Measurements from ENCODE around the gene CFAP410. TPM values are rescaled to one million over a fixed set of nuclear protein-coding genes. Genes with fewer than 3 reads are reported as not detected.
A peak's percentile ranks its signal among the peaks of the same experiment; 100 is the strongest.

CFAP410 gene
- total and polyA plus RNA-seq, 8 donors: 16.5 to 31.5 (median 21.1) TPM

DNA sequence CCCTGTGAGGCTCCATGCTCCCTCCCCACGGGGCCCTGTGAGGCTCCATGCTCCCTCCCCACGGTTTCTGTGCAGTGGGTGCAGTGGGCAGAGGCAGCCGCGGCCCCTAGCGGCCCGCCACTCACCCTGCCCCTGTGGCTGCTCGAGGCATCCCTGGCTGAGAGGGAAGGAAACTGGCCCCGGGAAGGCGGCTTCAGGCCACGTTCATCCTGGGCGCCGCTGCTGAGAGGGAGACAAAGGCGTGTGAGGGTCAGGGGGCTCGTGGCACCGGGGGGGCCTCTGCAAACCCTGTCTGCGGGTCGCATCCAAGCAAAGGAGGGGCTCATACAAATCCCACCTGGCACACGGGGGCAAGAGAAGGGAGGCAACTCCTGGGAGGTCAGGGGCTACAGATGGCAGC, 8.5 kb downstream of the CFAP410 start:
- H3K36me3 ChIP-seq: peaks cover 0 to 56% of the 10 kb centered on the region in 2 donors

DNA sequence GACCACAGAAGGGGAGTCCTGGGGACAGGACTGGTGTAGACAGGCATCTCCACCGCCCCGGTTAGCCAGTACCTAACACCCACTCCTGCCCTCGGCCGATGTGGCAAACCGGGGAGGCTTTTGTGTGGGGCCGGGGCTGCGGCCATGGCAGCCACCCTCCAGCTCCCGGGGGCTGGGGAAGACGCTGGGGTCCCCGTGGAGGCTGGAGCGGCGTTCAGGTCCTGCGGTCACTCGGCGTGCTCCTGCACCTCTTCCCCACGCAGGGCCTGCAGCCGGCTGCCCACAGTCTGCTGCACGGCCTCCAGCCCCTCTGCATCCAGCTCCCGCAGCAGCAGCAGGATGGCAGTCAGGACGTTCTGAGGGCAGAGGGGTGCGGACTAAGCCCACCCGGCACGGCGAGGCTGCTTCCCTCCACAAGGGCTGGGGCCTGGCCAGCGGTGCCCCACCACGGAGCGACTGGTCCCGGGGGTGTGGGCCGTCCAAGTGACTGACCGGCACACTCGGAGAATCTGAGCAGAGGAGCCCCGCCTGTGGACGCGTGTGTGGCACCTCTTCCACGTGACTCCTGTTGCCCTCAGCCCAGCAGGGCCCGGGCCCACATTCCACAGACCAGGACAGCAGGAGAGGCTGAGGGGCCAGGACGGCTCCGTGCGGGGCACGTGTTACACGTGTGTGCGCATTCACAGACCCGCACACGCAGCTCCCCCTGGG, 9.1 kb downstream of the CFAP410 start:
- TF ChIP-seq, protein P1, sequence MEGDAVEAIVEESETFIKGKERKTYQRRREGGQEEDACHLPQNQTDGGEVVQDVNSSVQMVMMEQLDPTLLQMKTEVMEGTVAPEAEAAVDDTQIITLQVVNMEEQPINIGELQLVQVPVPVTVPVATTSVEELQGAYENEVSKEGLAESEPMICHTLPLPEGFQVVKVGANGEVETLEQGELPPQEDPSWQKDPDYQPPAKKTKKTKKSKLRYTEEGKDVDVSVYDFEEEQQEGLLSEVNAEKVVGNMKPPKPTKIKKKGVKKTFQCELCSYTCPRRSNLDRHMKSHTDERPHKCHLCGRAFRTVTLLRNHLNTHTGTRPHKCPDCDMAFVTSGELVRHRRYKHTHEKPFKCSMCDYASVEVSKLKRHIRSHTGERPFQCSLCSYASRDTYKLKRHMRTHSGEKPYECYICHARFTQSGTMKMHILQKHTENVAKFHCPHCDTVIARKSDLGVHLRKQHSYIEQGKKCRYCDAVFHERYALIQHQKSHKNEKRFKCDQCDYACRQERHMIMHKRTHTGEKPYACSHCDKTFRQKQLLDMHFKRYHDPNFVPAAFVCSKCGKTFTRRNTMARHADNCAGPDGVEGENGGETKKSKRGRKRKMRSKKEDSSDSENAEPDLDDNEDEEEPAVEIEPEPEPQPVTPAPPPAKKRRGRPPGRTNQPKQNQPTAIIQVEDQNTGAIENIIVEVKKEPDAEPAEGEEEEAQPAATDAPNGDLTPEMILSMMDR (IDR thresholded peaks at IDR 0.05): no peak
- no peaks in the 10 kb centered on the region for H3K9me3 ChIP-seq
- DNase-seq (peak in 1 of 4 donors; percentile 77), ATAC-seq (no peak)
- H3K27me3 ChIP-seq: no peaks in the 10 kb centered on the region
- intact Hi-C loops (cut with DNase I): no loop called here
- no peak overlapping the region for H3K4me3 ChIP-seq
- no peak overlapping the region for H3K27ac ChIP-seq
- peaks cover 0 to 56% of the 10 kb centered on the region in 2 donors for H3K36me3 ChIP-seq
- peaks cover 0 to 4% of the 10 kb centered on the region in 2 donors for H3K4me1 ChIP-seq

More for the DNA sequence above, 8.5 kb downstream of the CFAP410 start:
- Histone ChIP-seq H3K27ac (no peak overlapping the region), H3K9me3 (no peaks in the 10 kb centered on the region), H3K4me1 (peaks cover 0 to 4% of the 10 kb centered on the region in 2 donors), H3K4me3 (no peak overlapping the region), H3K27me3 (no peaks in the 10 kb centered on the region)
- TF ChIP-seq, protein P1 (IDR thresholded peaks at IDR 0.05): no peak
- DNase-seq (peak in 1 of 4 donors; percentile 65), ATAC-seq (no peak)
- intact Hi-C loops (cut with DNase I): no loop called here

DNA sequence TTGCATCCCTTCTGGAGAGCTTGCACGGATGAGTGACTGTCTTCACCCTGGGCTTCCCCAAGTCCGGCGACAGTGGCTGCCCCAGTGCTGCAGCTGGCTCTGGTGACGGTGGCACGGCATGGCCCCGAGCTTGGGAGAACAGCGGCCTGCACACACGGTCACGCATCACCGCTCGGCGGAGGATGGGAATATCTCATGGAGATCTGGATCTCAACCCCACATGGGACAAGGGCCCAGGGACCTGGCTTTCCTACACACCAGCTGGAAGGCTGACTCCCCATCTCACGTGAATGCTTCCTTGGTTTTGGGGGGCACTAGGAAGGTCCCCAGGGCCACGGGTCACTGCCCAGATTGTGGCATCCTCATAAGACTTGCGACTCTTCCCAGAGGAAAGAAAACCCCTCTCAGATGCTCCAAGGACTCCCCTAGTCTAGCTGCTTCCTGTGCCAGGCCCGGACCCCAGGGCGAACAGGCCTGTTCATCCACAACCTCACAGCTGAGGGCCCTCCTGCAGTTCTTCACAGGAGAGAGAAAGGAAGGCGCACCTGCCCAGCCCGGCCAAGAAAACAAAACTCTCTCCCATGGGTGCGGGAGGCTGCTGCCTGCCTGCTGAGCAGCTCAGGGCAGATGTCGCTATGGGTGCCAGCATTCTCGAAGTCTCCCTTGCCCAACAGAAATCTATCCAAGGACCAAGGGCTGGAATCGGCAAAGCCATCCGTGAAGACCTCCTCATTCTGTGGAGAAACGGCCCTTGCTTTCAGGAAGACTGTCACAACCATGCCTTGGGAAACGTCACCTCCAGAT, 9.9 kb downstream of the CFAP410 start:
- no peak overlapping the region for H3K27ac ChIP-seq
- peaks cover 0 to 62% of the 10 kb centered on the region in 2 donors for H3K36me3 ChIP-seq
- TF ChIP-seq, protein P1 (IDR thresholded peaks at IDR 0.05): no peak
- H3K9me3 ChIP-seq: no peaks in the 10 kb centered on the region
- intact Hi-C loops (cut with DNase I): no loop called here
- DNase-seq: peak in 1 of 4 donors; percentile 74
- peaks cover 0 to 4% of the 10 kb centered on the region in 2 donors for H3K4me1 ChIP-seq
- no peak overlapping the region for H3K4me3 ChIP-seq
- no peak for ATAC-seq
- H3K27me3 ChIP-seq: no peaks in the 10 kb centered on the region

DNA sequence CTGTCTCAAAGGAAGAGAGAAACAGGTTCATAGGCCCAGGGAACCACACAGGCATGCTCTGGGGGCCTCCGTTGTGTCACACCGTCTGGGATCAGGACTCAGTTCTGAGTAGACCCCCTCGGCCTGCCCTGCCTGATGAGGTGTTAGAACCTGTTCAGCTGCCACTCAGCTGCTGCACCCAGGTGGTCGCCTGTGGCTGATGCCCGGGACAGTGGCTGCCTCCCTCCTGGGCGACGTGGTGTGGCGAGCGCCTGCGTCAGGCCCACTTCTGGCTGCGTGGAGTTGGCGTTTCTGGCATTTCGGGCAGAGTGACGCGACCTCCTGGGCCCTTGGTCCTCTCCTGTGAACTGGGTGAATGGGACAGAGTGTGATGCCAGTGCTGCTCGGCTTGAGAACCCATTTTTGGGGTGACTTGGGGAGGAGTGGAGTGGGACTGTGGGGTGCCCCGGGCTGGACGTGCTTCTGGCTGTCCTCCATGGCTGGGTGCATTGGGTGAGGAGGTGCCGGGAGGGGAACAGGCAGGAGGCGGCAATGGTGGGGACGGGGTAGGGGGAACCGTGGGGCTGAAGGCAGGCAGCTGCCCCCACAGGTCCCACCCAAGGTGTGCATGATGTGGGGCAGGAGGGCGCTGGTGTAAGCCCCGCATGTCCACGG, 10.8 kb downstream of the CFAP410 start:
- H3K4me3 ChIP-seq: no peak overlapping the region
- no peak for ATAC-seq
- H3K27me3 ChIP-seq: no peaks in the 10 kb centered on the region
- H3K9me3 ChIP-seq: no peaks in the 10 kb centered on the region
- intact Hi-C loops (cut with DNase I): no loop called here
- no peak overlapping the region for H3K27ac ChIP-seq
- TF ChIP-seq, protein P1 (IDR thresholded peaks at IDR 0.05): no peak
- DNase-seq: peak in 1 of 4 donors; percentile 70
- peaks cover 0 to 4% of the 10 kb centered on the region in 2 donors for H3K4me1 ChIP-seq
- peaks cover 0 to 71% of the 10 kb centered on the region in 2 donors for H3K36me3 ChIP-seq

DNA sequence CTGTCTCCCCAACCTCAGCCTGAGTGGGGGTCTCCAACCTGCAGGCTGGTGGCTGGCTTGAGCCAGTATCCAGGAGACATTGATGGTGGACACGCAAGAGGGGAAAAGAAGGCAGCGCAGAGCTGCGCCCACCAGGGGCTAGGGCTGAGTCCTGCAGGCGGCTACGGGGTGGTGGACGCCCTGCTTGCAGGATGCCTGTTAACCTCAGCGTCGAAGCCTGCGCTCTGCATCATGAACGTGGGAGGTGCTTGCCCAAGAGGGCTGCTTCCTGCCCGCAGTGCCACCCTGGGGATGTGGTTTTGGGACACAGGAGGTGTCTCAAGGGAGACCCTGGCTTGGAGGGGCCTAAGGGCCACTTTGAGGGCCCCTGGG, 11.6 kb downstream of the CFAP410 start:
- DNase-seq (peak in 1 of 4 donors; percentile 50), ATAC-seq (no peak)
- H3K36me3 ChIP-seq: peaks cover 0 to 74% of the 10 kb centered on the region in 2 donors
- intact Hi-C loops (cut with DNase I): no loop called here
- H3K27ac ChIP-seq: no peak overlapping the region
- H3K27me3 ChIP-seq: no peaks in the 10 kb centered on the region
- no peaks in the 10 kb centered on the region for H3K9me3 ChIP-seq
- H3K4me1 ChIP-seq: peaks cover 0 to 4% of the 10 kb centered on the region in 2 donors
- no peak overlapping the region for H3K4me3 ChIP-seq
- TF ChIP-seq, protein P1 (IDR thresholded peaks at IDR 0.05): no peak
